Activated B cell treated with CpG ODN at 0.5 μM for 24 hours (primary cell): Measurements from ENCODE around the gene CD40. TPM values are rescaled to one million over a fixed set of nuclear protein-coding genes. Genes with fewer than 3 reads are reported as not detected.
A peak's percentile ranks its signal among the peaks of the same experiment; 100 is the strongest.

Source experiments
- ATAC-seq: fragments of 200-7000 bp; cut with Tn5 transposase; one replicate; pipeline ENCODE4 v1.10.0; 2021; ENCODE audit warnings: low read depth, mild to moderate bottlenecking, moderate library complexity
- CTCF ChIA-PET: fragments of 350-600 bp; sonication (Branson Sonifier 250); formaldehyde crosslinking; loops from one replicate; lab custom pipeline; 2021; ENCODE audit warnings: antibody characterized with exemption; lab: Charles Lee
- POLR2A ChIA-PET: fragments of 350-600 bp; sonication (Branson Sonifier 250); formaldehyde crosslinking; loops from one replicate; lab custom pipeline; 2021; ENCODE audit warnings: antibody characterized with exemption; lab: Charles Lee
- DNase-seq: peaks from one replicate; pipeline ENCODE4 v3.0.0; 2022
- H3K27ac Mint-ChIP-seq: one replicate; pipeline ENCODE4 v1.8.0; 2020; ENCODE audit warnings: mixed read lengths
- H3K27me3 Mint-ChIP-seq: one replicate; pipeline ENCODE4 v1.8.0; 2021; ENCODE audit warnings: mixed read lengths
- H3K36me3 Mint-ChIP-seq: one replicate; pipeline ENCODE4 v1.8.0; 2021; ENCODE audit warnings: low read depth, mixed read lengths
- H3K4me1 Mint-ChIP-seq: one replicate; pipeline ENCODE4 v1.8.0; 2021; ENCODE audit warnings: mixed read lengths
- H3K4me3 Mint-ChIP-seq: one replicate; pipeline ENCODE4 v1.8.0; 2020; ENCODE audit warnings: mild to moderate bottlenecking, mixed read lengths
- H3K9me3 Mint-ChIP-seq: one replicate; pipeline ENCODE4 v1.8.0; 2020; ENCODE audit warnings: mixed read lengths
- intact Hi-C: fragments of 100-400 bp; cut with micrococcal nuclease; formaldehyde crosslinking; loops from one replicate; pipeline ENCODE4 v1.15.1; 2024
- total RNA-seq: library from RNA; stranded (reverse); gene quantifications from 2 replicates; pipeline ENCODE4 v1.2.3, GENCODE V29; 2022
- TF ChIP-seq, protein P1 (sequence below): fragments of 200-600 bp; IDR thresholded peaks from one replicate; pipeline ENCODE4 v1.8.0; 2022; ENCODE audit warnings: antibody characterized with exemption, mild to moderate bottlenecking

CD40 gene
- total RNA-seq, 1 donor from 2014 or later, result 464 TPM

DNA sequence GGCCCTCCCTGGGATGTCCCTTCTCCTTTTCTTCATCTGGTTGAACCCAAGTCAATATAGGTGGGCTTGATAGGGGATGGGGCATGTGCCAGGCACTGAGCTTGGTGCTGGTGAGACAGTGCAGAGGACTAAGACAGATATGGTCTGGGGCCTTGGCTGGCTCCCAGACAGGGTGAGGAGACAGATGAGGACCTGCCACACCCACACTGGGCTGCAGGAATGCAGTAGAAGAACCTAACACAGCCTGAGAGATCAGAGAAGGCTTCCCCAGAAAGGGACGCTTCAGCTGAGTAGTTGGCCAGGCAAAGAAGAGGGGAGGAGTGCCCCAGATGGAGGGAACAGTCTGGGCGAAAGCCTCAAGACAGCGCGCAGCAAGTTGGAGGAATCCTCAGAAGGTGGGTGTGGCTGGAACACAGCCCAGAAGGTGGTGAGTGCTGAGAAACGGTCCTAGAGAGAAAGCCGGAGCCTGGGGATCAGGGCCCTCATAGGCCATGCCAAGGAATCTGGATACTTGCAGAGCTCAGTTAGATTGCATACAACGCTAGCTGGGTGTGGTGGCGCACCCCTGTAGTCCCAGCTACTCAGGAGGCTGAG lies 26.4 kb downstream of the CD40 start:
- Mint-ChIP-seq H3K36me3 (no peaks in the 10 kb centered on the region), H3K9me3 (no peaks in the 10 kb centered on the region), H3K4me3 (no peak overlapping the region), H3K4me1 (peaks cover 7% of the 10 kb centered on the region), H3K27me3 (peaks cover 45% of the 10 kb centered on the region), H3K27ac (no peak overlapping the region)
- ChIA-PET POLR2A (no interaction called here), CTCF (no interaction called here)
- DNase-seq (no peak), ATAC-seq (no peak)
- intact Hi-C loops, result no loop called here
- TF ChIP-seq, protein P1, sequence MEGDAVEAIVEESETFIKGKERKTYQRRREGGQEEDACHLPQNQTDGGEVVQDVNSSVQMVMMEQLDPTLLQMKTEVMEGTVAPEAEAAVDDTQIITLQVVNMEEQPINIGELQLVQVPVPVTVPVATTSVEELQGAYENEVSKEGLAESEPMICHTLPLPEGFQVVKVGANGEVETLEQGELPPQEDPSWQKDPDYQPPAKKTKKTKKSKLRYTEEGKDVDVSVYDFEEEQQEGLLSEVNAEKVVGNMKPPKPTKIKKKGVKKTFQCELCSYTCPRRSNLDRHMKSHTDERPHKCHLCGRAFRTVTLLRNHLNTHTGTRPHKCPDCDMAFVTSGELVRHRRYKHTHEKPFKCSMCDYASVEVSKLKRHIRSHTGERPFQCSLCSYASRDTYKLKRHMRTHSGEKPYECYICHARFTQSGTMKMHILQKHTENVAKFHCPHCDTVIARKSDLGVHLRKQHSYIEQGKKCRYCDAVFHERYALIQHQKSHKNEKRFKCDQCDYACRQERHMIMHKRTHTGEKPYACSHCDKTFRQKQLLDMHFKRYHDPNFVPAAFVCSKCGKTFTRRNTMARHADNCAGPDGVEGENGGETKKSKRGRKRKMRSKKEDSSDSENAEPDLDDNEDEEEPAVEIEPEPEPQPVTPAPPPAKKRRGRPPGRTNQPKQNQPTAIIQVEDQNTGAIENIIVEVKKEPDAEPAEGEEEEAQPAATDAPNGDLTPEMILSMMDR, result no peak

DNA sequence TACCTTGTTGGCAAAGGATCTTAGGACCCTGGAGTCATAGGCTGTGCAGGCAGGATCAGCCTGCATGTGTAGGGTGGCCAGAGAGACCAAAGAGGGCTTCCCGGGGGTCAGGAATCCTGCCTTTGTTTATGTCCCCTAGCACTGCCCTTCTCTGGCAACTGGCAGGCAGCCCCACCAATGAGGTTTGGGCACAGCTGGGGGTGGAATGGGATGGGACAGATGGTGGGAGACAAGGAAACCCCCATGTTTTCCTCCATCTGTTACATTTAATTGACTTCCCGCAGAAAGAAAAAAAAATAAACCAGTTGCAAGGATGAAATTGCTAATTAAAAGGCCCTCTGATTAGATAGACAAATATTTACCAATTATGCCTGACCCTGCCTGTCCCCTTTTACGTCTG lies 27.6 kb downstream of the CD40 start:
- intact Hi-C loops, result no loop called here
- ATAC-seq, result no peak
- Mint-ChIP-seq H3K27ac (no peak overlapping the region), H3K4me1 (no peaks in the 10 kb centered on the region), H3K27me3 (peaks cover 39% of the 10 kb centered on the region), H3K9me3 (no peaks in the 10 kb centered on the region), H3K4me3 (no peak overlapping the region), H3K36me3 (no peaks in the 10 kb centered on the region)
- ChIA-PET CTCF (no interaction called here), POLR2A (no interaction called here)
- no peak for DNase-seq
- TF ChIP-seq, protein P1, result no peak

DNA sequence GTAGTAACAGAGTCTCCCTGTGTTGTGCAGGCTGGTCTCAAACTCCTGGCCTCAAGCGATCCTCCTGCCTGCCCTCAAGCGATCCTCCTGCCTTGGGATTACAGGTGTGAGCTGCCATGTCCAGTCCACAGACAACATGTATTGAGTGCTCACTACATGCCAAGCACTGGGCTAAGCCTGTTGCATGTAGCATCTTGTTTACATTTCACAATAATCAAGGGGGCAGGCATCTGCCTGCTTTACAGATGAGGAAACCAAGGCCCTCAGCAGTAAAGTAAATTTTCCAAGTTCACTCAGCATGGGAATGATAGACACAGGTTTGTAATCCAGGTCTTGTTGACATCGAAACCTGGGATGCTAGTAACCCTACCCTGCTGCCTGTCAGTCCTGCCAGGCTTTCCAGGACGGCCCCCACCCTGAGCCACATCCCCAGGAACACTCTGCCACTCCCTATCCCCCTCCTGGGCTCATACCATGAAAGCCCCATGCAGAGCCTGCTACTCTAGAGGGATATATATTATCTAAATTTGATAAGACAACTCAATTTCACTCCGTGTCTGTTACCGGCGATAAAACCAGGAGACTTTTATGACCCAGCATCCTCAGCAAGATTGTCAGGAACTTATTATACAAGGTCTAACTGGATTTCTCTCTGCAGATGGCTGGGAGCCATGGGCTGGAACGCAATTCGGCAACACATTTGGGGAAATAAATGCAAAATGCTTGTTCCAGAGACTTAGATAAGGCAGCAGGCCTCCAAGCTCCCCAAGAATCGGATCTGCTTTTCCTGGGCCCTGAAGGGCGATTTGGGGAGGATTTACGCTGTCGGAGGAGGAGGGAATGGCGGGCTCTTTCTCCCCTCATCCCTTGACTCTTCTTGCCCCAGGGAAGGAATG lies 30.4 kb downstream of the CD40 start:
- CTCF ChIA-PET, result no interaction called here
- TF ChIP-seq, protein P1, result no peak
- POLR2A ChIA-PET, result no interaction called here
- intact Hi-C loops, result no loop called here
- no peak overlapping the region for H3K27ac Mint-ChIP-seq
- no peak overlapping the region for H3K4me3 Mint-ChIP-seq
- ATAC-seq (no peak), DNase-seq (no peak)
- H3K9me3 Mint-ChIP-seq, result no peaks in the 10 kb centered on the region
- no peaks in the 10 kb centered on the region for H3K4me1 Mint-ChIP-seq
- H3K36me3 Mint-ChIP-seq, result no peaks in the 10 kb centered on the region
- H3K27me3 Mint-ChIP-seq, result peaks cover 17% of the 10 kb centered on the region

DNA sequence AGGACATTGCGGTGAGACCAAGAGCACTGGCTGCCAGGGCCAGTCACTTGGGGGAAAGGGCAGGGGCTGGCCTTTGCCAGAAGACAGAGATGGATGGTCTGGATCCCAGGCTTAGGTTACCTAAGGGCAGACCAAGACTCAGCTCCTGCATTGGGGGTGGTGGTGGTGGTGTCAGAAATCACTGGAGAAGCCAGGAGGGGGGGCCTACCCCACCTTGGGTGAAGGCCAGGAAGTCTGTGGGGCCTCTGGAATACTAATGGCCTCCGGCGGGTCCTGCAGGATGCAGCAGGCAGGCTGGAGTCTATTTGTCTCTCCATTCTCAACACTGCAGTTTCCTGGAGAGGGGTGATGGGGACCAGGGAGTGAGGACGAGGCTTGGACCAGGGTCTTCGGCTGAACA lies 32.8 kb downstream of the CD40 start:
- Mint-ChIP-seq H3K9me3 (no peaks in the 10 kb centered on the region), H3K4me1 (no peaks in the 10 kb centered on the region), H3K4me3 (no peak overlapping the region), H3K27me3 (peaks cover 13% of the 10 kb centered on the region), H3K27ac (no peak overlapping the region), H3K36me3 (no peaks in the 10 kb centered on the region)
- intact Hi-C loops, result no loop called here
- ATAC-seq (no peak), DNase-seq (no peak)
- CTCF ChIA-PET, result interaction anchor here (0.9 to 1.4 kb wide), 2 partner anchors 30 to 51 kb away, joined by 3 read pairs; no protein-coding TSS in a partner anchor
- POLR2A ChIA-PET, result no interaction called here
- TF ChIP-seq, protein P1, result no peak

DNA sequence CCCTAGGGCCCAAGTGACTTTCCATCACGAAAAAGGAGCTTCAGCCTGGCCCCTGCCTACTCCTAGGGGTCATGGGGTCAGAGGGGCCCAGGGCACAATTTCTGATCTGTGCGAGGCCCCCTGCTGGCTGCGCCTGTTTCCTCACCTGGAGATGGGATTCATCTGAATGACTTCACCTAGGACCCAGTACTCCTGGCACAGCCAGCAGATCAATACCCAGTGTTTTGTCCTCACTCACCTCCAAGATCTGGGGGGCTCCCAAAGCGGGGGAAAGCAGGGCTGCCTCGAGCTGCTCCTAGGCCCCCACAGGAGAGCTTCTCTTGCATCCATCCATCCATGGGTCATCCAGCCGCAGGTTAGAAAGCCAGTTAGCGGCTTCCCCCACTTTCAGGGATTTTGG lies 33.8 kb downstream of the CD40 start:
- H3K4me3 Mint-ChIP-seq, result no peak overlapping the region
- ATAC-seq (peak; percentile 40), DNase-seq (no peak)
- H3K9me3 Mint-ChIP-seq, result no peaks in the 10 kb centered on the region
- no peaks in the 10 kb centered on the region for H3K4me1 Mint-ChIP-seq
- CTCF ChIA-PET, result interaction anchor here (1.4 kb wide), 1 partner anchor 52 kb away, joined by 3 read pairs; no protein-coding TSS in a partner anchor
- H3K27me3 Mint-ChIP-seq, result peaks cover 13% of the 10 kb centered on the region
- POLR2A ChIA-PET, result no interaction called here
- no peak overlapping the region for H3K27ac Mint-ChIP-seq
- H3K36me3 Mint-ChIP-seq, result no peaks in the 10 kb centered on the region
- TF ChIP-seq, protein P1, result no peak
- intact Hi-C loops, result no loop called here
